Fibroblast of the conjunctiva (primary cell): ENCODE data around the gene HOXA10.

Experiments used
- DNase-seq: peaks from one replicate; pipeline ENCODE4 v3.0.0-alpha.2; 2010; ENCODE audit warnings: low read depth

The HOXA10 gene

GRCh38 chr7:27179030-27179429 is 4.9 kb upstream of the HOXA10 start:
- no peak for DNase-seq

GRCh38 chr7:27178366-27178765 is 4.2 kb upstream of the HOXA10 start:
- DNase-seq, result no peak

- DNase-seq, result no peak
These were observed 3.7 kb upstream of the HOXA10 start for GRCh38 chr7:27177795-27178320.

- no peak for DNase-seq
These were observed 3.1 kb upstream of the HOXA10 start for GRCh38 chr7:27176962-27177794.

GRCh38 chr7:27176524-27176845 is 2.4 kb upstream of the HOXA10 start:
- DNase-seq, result no peak

- DNase-seq, result no peak
These were observed 1.8 kb upstream of the HOXA10 start for GRCh38 chr7:27175626-27176523.

- no peak for DNase-seq
These were observed 930 bp upstream of the HOXA10 start for GRCh38 chr7:27174874-27175625.

GRCh38 chr7:27173511-27173955 is 587 bp downstream of the HOXA10 start:
- no peak for DNase-seq

- no peak for DNase-seq
These were observed 1.2 kb downstream of the HOXA10 start for GRCh38 chr7:27172823-27173510.

- DNase-seq, result no peak
These were observed 1.8 kb downstream of the HOXA10 start for GRCh38 chr7:27172315-27172774.

GRCh38 chr7:27171637-27172314 is 2.3 kb downstream of the HOXA10 start:
- no peak for DNase-seq

GRCh38 chr7:27171325-27171636 is 2.8 kb downstream of the HOXA10 start:
- DNase-seq, result no peak

- DNase-seq, result no peak
These were observed 3.4 kb downstream of the HOXA10 start for GRCh38 chr7:27170426-27171324.

GRCh38 chr7:27169658-27170425 is 4.3 kb downstream of the HOXA10 start:
- no peak for DNase-seq

- DNase-seq, result no peak
These were observed 5.7 kb downstream of the HOXA10 start for GRCh38 chr7:27168265-27168947.

GRCh38 chr7:27167916-27168264 is 6.2 kb downstream of the HOXA10 start:
- DNase-seq, result no peak

GRCh38 chr7:27166531-27167505 is 7.3 kb downstream of the HOXA10 start:
- DNase-seq, result no peak
